Measurements from ENCODE around the gene LSM14A. TPM values are rescaled to one million over a fixed set of nuclear protein-coding genes. Genes with fewer than 3 reads are reported as not detected.
A peak's percentile ranks its signal among the peaks of the same experiment; 100 is the strongest.
"Not testable (repeated sequence)": the region's sequence is repeated elsewhere in the genome, so short reads cannot be mapped to it uniquely, and the experiment has no call there.

LSM14A gene
- total and polyA plus RNA-seq, 9 donors = 40.3 to 117 (median 98.4) TPM

DNA sequence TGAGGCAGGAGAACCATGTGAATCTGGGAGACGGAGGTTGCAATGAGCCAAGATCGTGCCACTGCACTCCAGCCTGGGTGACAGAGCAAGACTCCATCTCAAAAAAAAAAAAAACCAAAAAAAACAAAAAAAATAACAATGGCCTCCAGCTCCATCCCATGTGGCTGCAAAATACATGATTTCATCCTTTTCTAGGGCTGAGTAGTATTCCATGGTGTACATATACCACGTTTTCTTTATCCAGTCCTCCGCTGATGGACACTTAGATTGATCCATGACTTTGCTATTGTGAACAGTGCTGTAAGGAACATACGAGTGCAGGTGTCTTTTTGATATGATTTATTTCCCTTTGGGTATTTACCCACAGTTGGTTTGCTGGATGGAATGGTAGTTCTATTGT, 20.9 kb upstream of the LSM14A start:
- no peak overlapping the region for H3K4me3 ChIP-seq (ENCODE audit: low read length)
- H3K4me1 ChIP-seq (ENCODE audit: control insufficient read depth, insufficient read depth, low read length) = no peaks in the 10 kb centered on the region
- no peaks in the 10 kb centered on the region for H3K36me3 ChIP-seq (ENCODE audit: control insufficient read depth, insufficient read depth, low read length)
- H3K27ac ChIP-seq (ENCODE audit: low read length) = no peak overlapping the region
- no peaks in the 10 kb centered on the region for H3K9me3 ChIP-seq (replicated peaks; ENCODE audit: control insufficient read depth, low read depth, low read length)
- H3K27me3 ChIP-seq (ENCODE audit: control insufficient read depth, insufficient read depth, low read length) = no peaks in the 10 kb centered on the region
- WGBS (ENCODE audit: insufficient coverage) = 80% methylated on average over 2 of the region's 5 CpGs
- DNase-seq = no peak

GRCh38 chr19:34154401-34154800, 17.9 kb upstream of the LSM14A start:
- DNase-seq = no peak
- WGBS (ENCODE audit: insufficient coverage) = 100% methylated on average over 1 of the region's 2 CpGs
- no peaks in the 10 kb centered on the region for H3K4me1 ChIP-seq (ENCODE audit: control insufficient read depth, insufficient read depth, low read length)
- H3K36me3 ChIP-seq (ENCODE audit: control insufficient read depth, insufficient read depth, low read length) = no peaks in the 10 kb centered on the region
- no peak overlapping the region for H3K4me3 ChIP-seq (ENCODE audit: low read length)
- no peaks in the 10 kb centered on the region for H3K27me3 ChIP-seq (ENCODE audit: control insufficient read depth, insufficient read depth, low read length)
- H3K27ac ChIP-seq (ENCODE audit: low read length) = no peak overlapping the region
- H3K9me3 ChIP-seq (replicated peaks; ENCODE audit: control insufficient read depth, low read depth, low read length) = no peaks in the 10 kb centered on the region

- WGBS (ENCODE audit: insufficient coverage) = 83% methylated on average over 2 of the region's 5 CpGs
- Histone ChIP-seq H3K27me3 (ENCODE audit: control insufficient read depth, insufficient read depth, low read length) (no peaks in the 10 kb centered on the region), H3K4me1 (ENCODE audit: control insufficient read depth, insufficient read depth, low read length) (no peaks in the 10 kb centered on the region), H3K9me3 (replicated peaks; ENCODE audit: control insufficient read depth, low read depth, low read length) (no peaks in the 10 kb centered on the region), H3K4me3 (ENCODE audit: low read length) (no peak overlapping the region), H3K27ac (ENCODE audit: low read length) (no peak overlapping the region), H3K36me3 (ENCODE audit: control insufficient read depth, insufficient read depth, low read length) (no peaks in the 10 kb centered on the region)
- DNase-seq = no peak
Observed at GRCh38 chr19:34155686-34156085, 16.6 kb upstream of the LSM14A start.

- H3K4me1 ChIP-seq (ENCODE audit: control insufficient read depth, insufficient read depth, low read length); H3K9me3 ChIP-seq (replicated peaks; ENCODE audit: control insufficient read depth, low read depth, low read length); H3K36me3 ChIP-seq (ENCODE audit: control insufficient read depth, insufficient read depth, low read length); H3K27ac ChIP-seq (ENCODE audit: low read length); DNase-seq; H3K27me3 ChIP-seq (ENCODE audit: control insufficient read depth, insufficient read depth, low read length); H3K4me3 ChIP-seq (ENCODE audit: low read length): not testable (repeated sequence)
- 79% methylated on average over 6 of the region's 7 CpGs for WGBS (ENCODE audit: insufficient coverage)
Observed at GRCh38 chr19:34158966-34159365, 13.3 kb upstream of the LSM14A start.

DNA sequence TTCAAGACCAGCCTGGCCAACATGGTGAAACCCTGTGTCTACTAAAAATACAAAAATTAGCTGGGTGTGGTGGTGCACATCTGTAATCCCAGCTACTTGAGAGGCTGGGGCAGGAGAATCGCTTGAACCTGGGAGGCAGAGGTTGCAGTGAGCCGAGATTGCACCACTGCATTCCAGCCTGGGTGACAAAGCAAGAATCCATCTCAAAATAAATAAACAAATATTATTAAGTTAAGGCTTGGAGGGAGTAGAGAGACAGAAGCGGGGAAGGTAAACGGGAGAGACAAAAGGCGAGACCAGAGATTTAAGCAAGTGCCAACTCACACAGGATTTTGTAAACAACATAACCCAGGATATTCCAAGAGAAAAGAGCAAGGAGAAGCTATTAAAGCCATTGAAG, 12.8 kb upstream of the LSM14A start:
- not testable (repeated sequence) for H3K4me1 ChIP-seq (ENCODE audit: control insufficient read depth, insufficient read depth, low read length); H3K27me3 ChIP-seq (ENCODE audit: control insufficient read depth, insufficient read depth, low read length); H3K9me3 ChIP-seq (replicated peaks; ENCODE audit: control insufficient read depth, low read depth, low read length); H3K36me3 ChIP-seq (ENCODE audit: control insufficient read depth, insufficient read depth, low read length); H3K4me3 ChIP-seq (ENCODE audit: low read length); H3K27ac ChIP-seq (ENCODE audit: low read length); DNase-seq
- WGBS (ENCODE audit: insufficient coverage) = no CpG with 5 or more reads among the region's 5 CpGs

- H3K36me3 ChIP-seq (ENCODE audit: control insufficient read depth, insufficient read depth, low read length); H3K4me1 ChIP-seq (ENCODE audit: control insufficient read depth, insufficient read depth, low read length); H3K27me3 ChIP-seq (ENCODE audit: control insufficient read depth, insufficient read depth, low read length); H3K4me3 ChIP-seq (ENCODE audit: low read length); DNase-seq; H3K27ac ChIP-seq (ENCODE audit: low read length); H3K9me3 ChIP-seq (replicated peaks; ENCODE audit: control insufficient read depth, low read depth, low read length): not testable (repeated sequence)
- no CpG with 5 or more reads among the region's 2 CpGs for WGBS (ENCODE audit: insufficient coverage)
Observed at GRCh38 chr19:34161902-34162301, 10.4 kb upstream of the LSM14A start.

DNA sequence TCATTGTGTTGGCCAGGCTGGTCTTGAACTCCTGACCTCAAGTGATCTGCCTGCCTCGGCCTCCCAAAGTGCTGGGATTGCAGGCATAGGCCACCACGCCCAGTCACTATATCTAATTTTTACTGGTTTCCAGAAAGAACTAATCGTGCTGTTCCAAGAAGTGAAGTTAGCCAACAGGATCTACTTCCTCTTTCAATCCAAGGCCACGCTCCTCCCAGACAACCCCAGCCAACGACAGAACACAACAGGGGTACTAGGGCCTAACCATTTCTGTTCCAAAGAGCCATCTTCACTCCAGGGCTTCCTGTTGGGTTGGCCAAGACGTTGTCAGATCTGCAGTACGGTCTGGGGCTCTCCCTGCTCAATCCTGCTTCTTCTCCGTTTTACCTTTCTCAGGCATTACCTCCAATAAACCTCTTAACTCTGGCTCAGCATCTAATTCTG, 7.0 kb upstream of the LSM14A start:
- no peak for DNase-seq
- no peak overlapping the region for H3K4me3 ChIP-seq (ENCODE audit: low read length)
- no peak overlapping the region for H3K27ac ChIP-seq (ENCODE audit: low read length)
- H3K4me1 ChIP-seq (ENCODE audit: control insufficient read depth, insufficient read depth, low read length) = no peaks in the 10 kb centered on the region
- no peaks in the 10 kb centered on the region for H3K27me3 ChIP-seq (ENCODE audit: control insufficient read depth, insufficient read depth, low read length)
- H3K9me3 ChIP-seq (replicated peaks; ENCODE audit: control insufficient read depth, low read depth, low read length) = no peaks in the 10 kb centered on the region
- no peaks in the 10 kb centered on the region for H3K36me3 ChIP-seq (ENCODE audit: control insufficient read depth, insufficient read depth, low read length)
- 61% methylated on average over 7 of the region's 8 CpGs for WGBS (ENCODE audit: insufficient coverage)

GRCh38 chr19:34169475-34170199, 2.7 kb upstream of the LSM14A start:
- peaks cover 17% of the 10 kb centered on the region for H3K4me1 ChIP-seq (ENCODE audit: control insufficient read depth, insufficient read depth, low read length)
- H3K4me3 ChIP-seq (ENCODE audit: low read length); H3K27ac ChIP-seq (ENCODE audit: low read length); H3K36me3 ChIP-seq (ENCODE audit: control insufficient read depth, insufficient read depth, low read length); DNase-seq; H3K27me3 ChIP-seq (ENCODE audit: control insufficient read depth, insufficient read depth, low read length); H3K9me3 ChIP-seq (replicated peaks; ENCODE audit: control insufficient read depth, low read depth, low read length): not testable (repeated sequence)
- no CpG with 5 or more reads among the region's 12 CpGs for WGBS (ENCODE audit: insufficient coverage)

GRCh38 chr19:34171539-34171876, 796 bp upstream of the LSM14A start:
- peak overlapping the region; percentile 99 for H3K27ac ChIP-seq (ENCODE audit: low read length)
- WGBS (ENCODE audit: insufficient coverage) = 26% methylated on average over 9 of the region's 9 CpGs
- H3K4me3 ChIP-seq (ENCODE audit: low read length) = peak overlapping the region; percentile 94
- no peaks in the 10 kb centered on the region for H3K36me3 ChIP-seq (ENCODE audit: control insufficient read depth, insufficient read depth, low read length)
- DNase-seq = no peak
- no peaks in the 10 kb centered on the region for H3K27me3 ChIP-seq (ENCODE audit: control insufficient read depth, insufficient read depth, low read length)
- H3K9me3 ChIP-seq (replicated peaks; ENCODE audit: control insufficient read depth, low read depth, low read length) = no peaks in the 10 kb centered on the region
- peaks cover 20% of the 10 kb centered on the region for H3K4me1 ChIP-seq (ENCODE audit: control insufficient read depth, insufficient read depth, low read length)

DNA sequence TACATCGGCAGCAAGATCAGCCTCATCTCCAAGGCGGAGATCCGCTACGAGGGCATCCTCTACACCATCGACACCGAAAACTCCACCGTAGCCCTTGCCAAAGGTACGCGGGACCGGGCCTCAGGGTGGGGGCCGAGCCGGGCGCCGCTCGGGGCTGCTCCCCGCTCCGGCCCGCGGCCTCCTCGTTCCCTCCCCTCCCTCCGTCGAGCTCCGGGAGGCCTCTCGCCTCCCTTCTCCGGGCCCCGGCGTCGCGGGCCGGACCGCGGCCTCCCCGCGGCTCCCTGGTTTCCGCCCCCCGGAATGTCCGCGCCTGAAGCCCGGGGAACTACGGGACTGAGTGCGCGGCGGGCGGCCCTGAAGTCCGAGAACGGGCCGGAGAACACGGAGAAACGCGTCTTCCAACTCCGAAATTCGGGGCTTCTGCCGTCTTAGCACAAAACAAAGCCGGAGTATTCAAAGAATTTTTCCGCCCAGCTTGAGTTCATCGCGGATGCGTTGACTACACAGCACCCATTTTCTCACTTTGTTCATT, 423 bp downstream of the LSM14A start:
- Histone ChIP-seq H3K9me3 (replicated peaks; ENCODE audit: control insufficient read depth, low read depth, low read length) (no peaks in the 10 kb centered on the region), H3K27ac (ENCODE audit: low read length) (peak overlapping the region; percentile 99), H3K36me3 (ENCODE audit: control insufficient read depth, insufficient read depth, low read length) (no peaks in the 10 kb centered on the region), H3K4me1 (ENCODE audit: control insufficient read depth, insufficient read depth, low read length) (peaks cover 24% of the 10 kb centered on the region), H3K4me3 (ENCODE audit: low read length) (peak overlapping the region; percentile 94), H3K27me3 (ENCODE audit: control insufficient read depth, insufficient read depth, low read length) (no peaks in the 10 kb centered on the region)
- no peak for DNase-seq
- WGBS (ENCODE audit: insufficient coverage) = 0% methylated on average over 57 of the region's 58 CpGs

Measured in muscle of leg (tissue), 11 donors.